GM19239 (cell line): ENCODE measurements around the gene ALPL.

Source experiments
- DNase-seq: peaks from one replicate; pipeline ENCODE4 v3.0.0; 2011; ENCODE audit warnings: low spot score; ENCODE audit not compliant: insufficient read length
- FAIRE-seq: peaks from 2 replicates; lab custom pipeline; 2011; peaks lifted over from hg19 to GRCh38; lab: Jason Lieb, UNC

The ALPL gene

GRCh38 chr1:21524686-21525339, 15.6 kb downstream of the ALPL start:
- FAIRE-seq (no peak), DNase-seq (no peak)

- FAIRE-seq: no peak
- no peak for DNase-seq
Observed at GRCh38 chr1:21525340-21525717, 16.1 kb downstream of the ALPL start.

- DNase-seq (no peak), FAIRE-seq (peak; percentile 31)
Observed at GRCh38 chr1:21526441-21526840, 17.2 kb downstream of the ALPL start.

GRCh38 chr1:21530368-21531016, 21.3 kb downstream of the ALPL start:
- no peak for DNase-seq
- no peak for FAIRE-seq

- DNase-seq (no peak), FAIRE-seq (no peak)
Observed at GRCh38 chr1:21531241-21531640, 22.0 kb downstream of the ALPL start.

GRCh38 chr1:21532496-21532895, 23.3 kb downstream of the ALPL start:
- FAIRE-seq (no peak), DNase-seq (no peak)

- no peak for FAIRE-seq
- DNase-seq: no peak
Observed at GRCh38 chr1:21532992-21533534, 23.8 kb downstream of the ALPL start.

GRCh38 chr1:21534146-21534545, 24.9 kb downstream of the ALPL start:
- no peak for FAIRE-seq

GRCh38 chr1:21534674-21535378, 25.6 kb downstream of the ALPL start:
- peak; percentile 63 for FAIRE-seq
- peak; percentile 60 for DNase-seq

More at GRCh38 chr1:21534146-21534545, 24.9 kb downstream of the ALPL start:
- DNase-seq: no peak

- FAIRE-seq (no peak), DNase-seq (no peak)
Observed at GRCh38 chr1:21536218-21536617, 27.0 kb downstream of the ALPL start.

GRCh38 chr1:21537511-21537931, 28.3 kb downstream of the ALPL start:
- no peak for FAIRE-seq

GRCh38 chr1:21537932-21538630, 28.9 kb downstream of the ALPL start:
- FAIRE-seq: no peak

More at GRCh38 chr1:21537511-21537931, 28.3 kb downstream of the ALPL start:
- DNase-seq: no peak

GRCh38 chr1:21539933-21540332, 30.7 kb downstream of the ALPL start:
- DNase-seq (no peak), FAIRE-seq (no peak)

More at GRCh38 chr1:21537932-21538630, 28.9 kb downstream of the ALPL start:
- DNase-seq: no peak

GRCh38 chr1:21541329-21541728, 32.1 kb downstream of the ALPL start:
- FAIRE-seq (no peak), DNase-seq (no peak)

- no peak for FAIRE-seq
- no peak for DNase-seq
Observed at GRCh38 chr1:21541835-21542234, 32.6 kb downstream of the ALPL start.

- FAIRE-seq (no peak), DNase-seq (no peak)
Observed at GRCh38 chr1:21543598-21543997, 34.4 kb downstream of the ALPL start.

GRCh38 chr1:21544095-21544494, 34.9 kb downstream of the ALPL start:
- FAIRE-seq: no peak
- no peak for DNase-seq

GRCh38 chr1:21546122-21546825, 37.1 kb downstream of the ALPL start:
- FAIRE-seq (no peak), DNase-seq (no peak)

- no peak for FAIRE-seq
- DNase-seq: no peak
Observed at GRCh38 chr1:21547876-21548275, 38.7 kb downstream of the ALPL start.

GRCh38 chr1:21550097-21550496, 40.9 kb downstream of the ALPL start:
- FAIRE-seq: no peak
- no peak for DNase-seq
